Measurements from ENCODE around the gene SMCHD1. TPM values are rescaled to one million over a fixed set of nuclear protein-coding genes. Genes with fewer than 3 reads are reported as not detected.
"Not testable (repeated sequence)": the region's sequence is repeated elsewhere in the genome, so short reads cannot be mapped to it uniquely, and the experiment has no call there.

Gene SMCHD1
- total RNA-seq, 1 donor from 2014 or later: 71.2 TPM

- Mint-ChIP-seq H3K27ac (peak overlapping the region; percentile 54), H3K4me1 (peaks cover 14% of the 10 kb centered on the region)
Measured at GRCh38 chr18:2825613-2826175, 170.2 kb downstream of the SMCHD1 start.

GRCh38 chr18:2826581-2826980 is 171.1 kb downstream of the SMCHD1 start:
- TF ChIP-seq CTCF (IDR thresholded peaks at IDR 0.05; ENCODE audit: unreplicated experiment): no peak
- Mint-ChIP-seq H3K36me3 (peaks cover 1% of the 10 kb centered on the region), H3K27me3 (ENCODE audit: low read depth) (no peaks in the 10 kb centered on the region), H3K4me3 (no peak overlapping the region), H3K4me1 (peaks cover 14% of the 10 kb centered on the region), H3K27ac (peak overlapping the region; percentile 76), H3K9me3 (peaks cover 4% of the 10 kb centered on the region)
- no peak for DNase-seq (ENCODE audit: low spot score in 2 of 2, unreplicated experiment in 2 of 2)

More at GRCh38 chr18:2825613-2826175, 170.2 kb downstream of the SMCHD1 start:
- H3K4me3 Mint-ChIP-seq: no peak overlapping the region
- no peak for TF ChIP-seq CTCF (IDR thresholded peaks at IDR 0.05; ENCODE audit: unreplicated experiment)
- H3K27me3 Mint-ChIP-seq (ENCODE audit: low read depth): no peaks in the 10 kb centered on the region
- H3K9me3 Mint-ChIP-seq: peaks cover 4% of the 10 kb centered on the region
- H3K36me3 Mint-ChIP-seq: peaks cover 1% of the 10 kb centered on the region
- no peak for DNase-seq (ENCODE audit: low spot score in 2 of 2, unreplicated experiment in 2 of 2)

- Mint-ChIP-seq H3K27me3 (ENCODE audit: low read depth) (no peaks in the 10 kb centered on the region), H3K27ac (peak overlapping the region; percentile 76), H3K4me3 (no peak overlapping the region), H3K4me1 (peaks cover 14% of the 10 kb centered on the region), H3K36me3 (peaks cover 1% of the 10 kb centered on the region), H3K9me3 (peaks cover 4% of the 10 kb centered on the region)
- TF ChIP-seq CTCF (IDR thresholded peaks at IDR 0.05; ENCODE audit: unreplicated experiment): no peak
- no peak for DNase-seq (ENCODE audit: low spot score in 2 of 2, unreplicated experiment in 2 of 2)
Measured at GRCh38 chr18:2827061-2827460, 171.5 kb downstream of the SMCHD1 start.

GRCh38 chr18:2836118-2836517 is 180.6 kb downstream of the SMCHD1 start:
- not testable (repeated sequence) for DNase-seq (ENCODE audit: low spot score in 2 of 2, unreplicated experiment in 2 of 2); H3K27ac Mint-ChIP-seq; H3K4me3 Mint-ChIP-seq; H3K27me3 Mint-ChIP-seq (ENCODE audit: low read depth); H3K4me1 Mint-ChIP-seq; H3K36me3 Mint-ChIP-seq
- H3K9me3 Mint-ChIP-seq: peaks cover 21% of the 10 kb centered on the region

- DNase-seq (ENCODE audit: low spot score in 2 of 2, unreplicated experiment in 2 of 2); H3K27me3 Mint-ChIP-seq (ENCODE audit: low read depth); H3K4me1 Mint-ChIP-seq; H3K4me3 Mint-ChIP-seq; H3K27ac Mint-ChIP-seq; H3K36me3 Mint-ChIP-seq: not testable (repeated sequence)
- peaks cover 21% of the 10 kb centered on the region for H3K9me3 Mint-ChIP-seq
Measured at GRCh38 chr18:2837290-2837689, 181.8 kb downstream of the SMCHD1 start.

GRCh38 chr18:2839202-2839601 is 183.7 kb downstream of the SMCHD1 start:
- no peaks in the 10 kb centered on the region for H3K4me1 Mint-ChIP-seq
- H3K4me3 Mint-ChIP-seq: no peak overlapping the region
- H3K36me3 Mint-ChIP-seq: peaks cover 4% of the 10 kb centered on the region
- DNase-seq (ENCODE audit: low spot score in 2 of 2, unreplicated experiment in 2 of 2): no peak
- no peak for TF ChIP-seq CTCF (IDR thresholded peaks at IDR 0.05; ENCODE audit: unreplicated experiment)
- peaks cover 15% of the 10 kb centered on the region for H3K27me3 Mint-ChIP-seq (ENCODE audit: low read depth)
- H3K9me3 Mint-ChIP-seq: peaks cover 21% of the 10 kb centered on the region
- H3K27ac Mint-ChIP-seq: no peak overlapping the region

GRCh38 chr18:2840521-2840920 is 185.0 kb downstream of the SMCHD1 start:
- H3K4me3 Mint-ChIP-seq: no peak overlapping the region

More at GRCh38 chr18:2840521-2840920, 185.0 kb downstream of the SMCHD1 start:
- H3K4me1 Mint-ChIP-seq: no peaks in the 10 kb centered on the region
- no peak for TF ChIP-seq CTCF (IDR thresholded peaks at IDR 0.05; ENCODE audit: unreplicated experiment)
- peaks cover 21% of the 10 kb centered on the region for H3K9me3 Mint-ChIP-seq
- H3K27ac Mint-ChIP-seq: no peak overlapping the region
- peaks cover 4% of the 10 kb centered on the region for H3K36me3 Mint-ChIP-seq
- H3K27me3 Mint-ChIP-seq (ENCODE audit: low read depth): peaks cover 29% of the 10 kb centered on the region
- DNase-seq (ENCODE audit: low spot score in 2 of 2, unreplicated experiment in 2 of 2): no peak
